Bronchial epithelial cell (primary cell): ENCODE measurements around the gene FRMPD1. TPM values are rescaled to one million over a fixed set of nuclear protein-coding genes. Genes with fewer than 3 reads are reported as not detected.

ENCODE experiments used
- DNase-seq: peaks from one replicate; pipeline ENCODE4 v3.0.0-alpha.2; 2010; ENCODE audit warnings: low read depth
- FAIRE-seq: peaks from 2 replicates; lab custom pipeline; 2011; peaks lifted over from hg19 to GRCh38; lab: Jason Lieb, UNC
- H3K27me3 ChIP-seq: 2 replicates; pipeline ENCODE4 v1.5.1; 2011; ENCODE audit warnings: low read length; ENCODE audit not compliant: control insufficient read depth, insufficient read depth
- H3K36me3 ChIP-seq: 2 replicates; pipeline ENCODE4 v1.5.1; 2011; ENCODE audit warnings: low read length; ENCODE audit not compliant: control insufficient read depth, insufficient read depth
- H3K4me3 ChIP-seq: 2 replicates; pipeline ENCODE4 v1.5.1; 2011; ENCODE audit warnings: mild to moderate bottlenecking, low read depth, low read length, control low read depth
- total RNA-seq: library from RNA; depleted of rRNA; stranded (reverse); fragments of >200 nt; gene quantifications from 2 replicates; pipeline ENCODE4 v1.2.1, GENCODE V29; 2014
- TF ChIP-seq, protein P1 (sequence below): IDR thresholded peaks from 2 replicates; pipeline ENCODE4 v1.5.1; 2011; ENCODE audit warnings: mild to moderate bottlenecking, moderate library complexity, low read length, control low read depth, inconsistent platforms; ENCODE audit not compliant: insufficient read depth, severe bottlenecking

Gene FRMPD1
- total RNA-seq, 1 donor from 2014 or later = not detected

GRCh38 chr9:37683531-37684371 is 33.0 kb downstream of the FRMPD1 start:
- H3K27me3 ChIP-seq = peaks cover 4% of the 10 kb centered on the region
- TF ChIP-seq, protein P1, sequence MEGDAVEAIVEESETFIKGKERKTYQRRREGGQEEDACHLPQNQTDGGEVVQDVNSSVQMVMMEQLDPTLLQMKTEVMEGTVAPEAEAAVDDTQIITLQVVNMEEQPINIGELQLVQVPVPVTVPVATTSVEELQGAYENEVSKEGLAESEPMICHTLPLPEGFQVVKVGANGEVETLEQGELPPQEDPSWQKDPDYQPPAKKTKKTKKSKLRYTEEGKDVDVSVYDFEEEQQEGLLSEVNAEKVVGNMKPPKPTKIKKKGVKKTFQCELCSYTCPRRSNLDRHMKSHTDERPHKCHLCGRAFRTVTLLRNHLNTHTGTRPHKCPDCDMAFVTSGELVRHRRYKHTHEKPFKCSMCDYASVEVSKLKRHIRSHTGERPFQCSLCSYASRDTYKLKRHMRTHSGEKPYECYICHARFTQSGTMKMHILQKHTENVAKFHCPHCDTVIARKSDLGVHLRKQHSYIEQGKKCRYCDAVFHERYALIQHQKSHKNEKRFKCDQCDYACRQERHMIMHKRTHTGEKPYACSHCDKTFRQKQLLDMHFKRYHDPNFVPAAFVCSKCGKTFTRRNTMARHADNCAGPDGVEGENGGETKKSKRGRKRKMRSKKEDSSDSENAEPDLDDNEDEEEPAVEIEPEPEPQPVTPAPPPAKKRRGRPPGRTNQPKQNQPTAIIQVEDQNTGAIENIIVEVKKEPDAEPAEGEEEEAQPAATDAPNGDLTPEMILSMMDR = no peak
- no peak for DNase-seq

GRCh38 chr9:37692622-37693221 is 42.0 kb downstream of the FRMPD1 start:
- TF ChIP-seq, protein P1 = no peak
- no peak overlapping the region for H3K4me3 ChIP-seq
- H3K27me3 ChIP-seq = peaks cover 11% of the 10 kb centered on the region
- no peak for FAIRE-seq
- DNase-seq = no peak
- no peaks in the 10 kb centered on the region for H3K36me3 ChIP-seq

More at GRCh38 chr9:37683531-37684371, 33.0 kb downstream of the FRMPD1 start:
- no peak for FAIRE-seq
- no peaks in the 10 kb centered on the region for H3K36me3 ChIP-seq
- no peak overlapping the region for H3K4me3 ChIP-seq

DNA sequence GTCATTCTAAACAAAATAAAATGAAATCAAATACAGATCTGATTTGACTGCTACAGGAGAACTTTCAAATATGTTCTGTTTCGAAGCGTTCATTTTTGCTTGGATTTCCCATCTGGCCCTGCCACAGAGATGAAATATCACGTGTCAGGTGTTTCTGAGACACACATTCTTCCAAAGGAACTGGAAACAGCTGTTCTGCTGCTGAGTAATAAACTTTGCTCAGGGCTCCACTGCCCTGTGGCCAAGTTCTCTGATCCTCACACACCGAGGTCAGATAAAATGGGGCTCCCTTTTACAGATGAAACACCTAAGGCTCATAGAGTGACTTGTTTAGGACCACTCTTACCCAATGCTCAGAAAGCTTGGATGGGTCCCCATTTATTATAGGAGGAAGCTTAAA is 42.5 kb downstream of the FRMPD1 start:
- Histone ChIP-seq H3K36me3 (no peaks in the 10 kb centered on the region), H3K4me3 (no peak overlapping the region), H3K27me3 (peaks cover 11% of the 10 kb centered on the region)
- no peak for DNase-seq
- no peak for FAIRE-seq
- TF ChIP-seq, protein P1 = no peak

DNA sequence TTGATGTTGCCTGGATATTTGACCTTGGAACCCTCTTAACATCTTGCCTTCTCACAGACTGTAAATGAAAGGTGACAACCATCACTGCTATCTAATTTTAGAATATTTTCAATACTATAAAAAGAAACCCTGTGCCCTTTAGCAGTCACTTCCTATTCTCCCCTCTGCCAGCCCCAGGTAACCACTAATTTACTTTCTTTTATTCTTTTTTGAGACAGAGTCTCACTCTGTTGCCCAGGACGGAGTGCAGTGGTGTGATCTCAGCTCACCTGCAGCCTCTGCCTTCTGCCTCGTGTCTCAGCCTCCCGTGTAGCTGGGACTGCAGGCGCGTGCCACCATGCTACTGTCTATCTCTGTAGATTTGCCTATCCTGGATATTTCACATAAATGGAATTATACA is 43.6 kb downstream of the FRMPD1 start:
- Histone ChIP-seq H3K27me3 (peaks cover 11% of the 10 kb centered on the region), H3K36me3 (no peaks in the 10 kb centered on the region), H3K4me3 (no peak overlapping the region)
- FAIRE-seq (no peak), DNase-seq (no peak)
- TF ChIP-seq, protein P1 = no peak

DNA sequence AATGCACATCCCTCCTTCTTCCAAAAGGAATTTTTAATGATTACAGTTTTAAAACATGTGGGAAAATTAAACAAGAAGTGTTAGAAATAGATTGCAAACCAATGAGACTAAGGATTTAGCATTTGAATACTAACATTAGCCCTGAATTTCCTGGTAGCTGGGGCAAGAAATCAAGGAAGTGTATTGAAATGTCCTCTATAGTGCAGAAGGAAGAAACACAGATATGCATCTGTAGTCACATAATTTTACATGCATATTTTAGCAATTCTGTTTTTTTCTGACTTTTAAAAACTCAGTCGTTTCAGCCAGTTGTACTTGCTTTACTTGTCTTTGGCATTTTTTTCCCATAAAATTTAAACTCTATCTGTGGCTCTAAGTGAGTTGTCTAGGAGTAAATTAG is 45.8 kb downstream of the FRMPD1 start:
- no peak for FAIRE-seq
- TF ChIP-seq, protein P1 = no peak

More for the DNA sequence above, 45.8 kb downstream of the FRMPD1 start:
- H3K4me3 ChIP-seq = no peak overlapping the region
- H3K27me3 ChIP-seq = peaks cover 11% of the 10 kb centered on the region
- H3K36me3 ChIP-seq = no peaks in the 10 kb centered on the region
- DNase-seq = no peak
